NCI-H2196 (cell line): ENCODE measurements around the gene PDXP.
A peak's percentile ranks its signal among the peaks of the same experiment; 100 is the strongest.

Experiments
- DNase-seq: peaks from one replicate; lab custom pipeline; 2025; ENCODE audit not compliant: unreplicated experiment; lab: John Stamatoyannopoulos, UW

Gene PDXP

DNA sequence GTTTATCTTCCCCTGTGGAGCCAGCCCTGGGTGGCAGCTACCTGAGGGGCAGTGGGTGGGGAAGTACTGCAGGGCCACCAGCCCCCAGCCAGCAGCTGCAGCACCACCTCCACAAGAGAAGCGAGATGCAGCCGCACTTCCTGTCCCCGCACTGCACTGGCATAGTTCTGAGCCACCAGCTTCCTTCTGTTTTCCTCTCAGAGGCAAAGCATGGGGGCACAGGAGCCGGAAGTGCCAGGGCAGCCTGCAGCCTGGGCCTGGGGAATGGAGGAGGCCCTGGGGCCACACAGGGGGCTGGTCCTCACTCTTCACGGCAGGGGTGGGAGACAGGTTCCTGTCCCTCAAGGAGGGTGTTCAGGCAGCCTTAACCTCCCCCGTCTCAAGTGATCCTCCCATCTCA lies 31.0 kb upstream of the PDXP start:
- no peak for DNase-seq

DNA sequence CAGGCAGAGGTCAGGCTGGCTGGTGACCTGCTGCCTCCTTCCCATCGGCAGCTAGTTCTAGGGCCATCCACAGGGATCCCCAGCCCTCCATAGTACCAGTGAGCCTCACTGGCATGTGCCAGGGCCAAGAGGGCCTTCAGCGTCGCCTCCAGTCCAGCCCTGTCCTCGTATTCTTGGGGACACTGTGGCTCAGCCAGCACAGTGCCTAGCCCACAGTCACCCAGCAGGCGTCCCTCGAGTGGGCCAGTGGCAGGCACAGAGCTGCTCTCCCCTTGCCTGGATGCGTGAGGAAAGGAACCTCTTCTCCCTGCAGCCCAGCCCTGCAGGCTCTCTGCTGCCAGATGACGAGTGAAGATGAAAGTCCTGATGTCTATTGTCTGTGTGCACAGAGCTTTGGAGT lies 29.7 kb upstream of the PDXP start:
- DNase-seq: no peak

- DNase-seq: no peak
Measured at GRCh38 chr22:37629928-37630327, 28.6 kb upstream of the PDXP start.

GRCh38 chr22:37630839-37631435 lies 27.6 kb upstream of the PDXP start:
- DNase-seq: no peak

DNA sequence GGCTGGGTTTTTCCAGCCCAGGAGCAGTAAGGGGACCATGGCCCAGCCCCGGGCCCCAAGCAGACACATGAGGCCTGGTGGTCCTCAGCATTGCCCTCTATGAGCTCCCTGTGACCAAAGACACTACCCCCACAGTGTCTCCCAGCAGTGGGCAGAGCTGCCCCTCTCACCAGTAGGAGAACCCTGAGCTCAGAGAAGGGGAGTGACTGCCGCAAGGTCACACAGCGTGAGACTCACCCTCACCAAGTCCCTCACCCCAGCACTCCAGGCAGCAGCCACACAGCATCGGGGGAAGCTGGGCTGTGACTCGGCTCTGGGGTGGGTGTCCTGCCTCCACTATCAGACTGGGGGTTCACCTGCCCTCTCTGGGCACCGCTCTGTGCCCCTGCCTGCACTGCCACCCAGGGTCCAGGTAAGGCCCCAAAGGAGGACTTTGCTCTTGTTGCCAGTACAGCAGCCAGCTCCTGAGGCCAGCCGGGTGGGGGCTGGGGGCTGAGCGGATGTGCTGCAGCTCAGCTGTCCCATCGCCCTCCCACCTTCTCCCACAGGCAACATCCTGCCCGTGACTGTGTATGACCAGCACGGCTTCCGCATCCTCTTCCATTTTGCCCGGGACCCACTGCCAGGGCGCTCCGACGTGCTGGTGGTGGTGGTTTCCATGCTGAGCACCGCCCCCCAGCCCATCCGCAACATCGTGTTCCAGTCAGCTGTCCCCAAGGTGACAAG lies 26.9 kb upstream of the PDXP start:
- no peak for DNase-seq

- no peak for DNase-seq
Measured at GRCh38 chr22:37632174-37633088, 26.1 kb upstream of the PDXP start.

DNA sequence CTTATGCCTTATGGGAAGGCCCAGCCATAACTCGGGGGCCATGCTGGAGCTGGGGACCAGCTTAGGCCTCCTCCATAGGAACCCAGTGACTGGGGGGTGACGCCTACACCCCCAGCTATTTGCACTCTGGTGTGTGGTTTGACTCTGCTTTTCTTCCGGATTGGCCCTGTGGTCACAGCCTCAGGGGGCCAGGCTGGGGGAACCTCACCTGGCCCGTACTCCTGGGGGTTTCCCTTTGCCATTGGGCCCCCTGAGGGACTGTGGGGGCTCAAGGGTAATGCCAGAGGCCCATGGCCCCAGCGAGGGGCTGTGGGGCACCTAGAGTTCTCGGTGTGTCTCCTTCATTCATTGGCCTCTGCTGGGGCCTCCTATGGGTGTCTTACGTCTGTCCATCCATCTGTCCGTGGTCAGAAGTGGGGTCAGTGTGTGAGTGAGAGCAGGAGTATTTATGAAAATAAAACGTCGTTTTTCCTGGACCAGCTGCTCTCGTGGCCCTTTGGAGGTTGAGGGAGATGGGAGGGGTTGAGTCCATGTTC lies 25.4 kb upstream of the PDXP start:
- no peak for DNase-seq

- no peak for DNase-seq
Measured at GRCh38 chr22:37633625-37634416, 24.7 kb upstream of the PDXP start.

DNA sequence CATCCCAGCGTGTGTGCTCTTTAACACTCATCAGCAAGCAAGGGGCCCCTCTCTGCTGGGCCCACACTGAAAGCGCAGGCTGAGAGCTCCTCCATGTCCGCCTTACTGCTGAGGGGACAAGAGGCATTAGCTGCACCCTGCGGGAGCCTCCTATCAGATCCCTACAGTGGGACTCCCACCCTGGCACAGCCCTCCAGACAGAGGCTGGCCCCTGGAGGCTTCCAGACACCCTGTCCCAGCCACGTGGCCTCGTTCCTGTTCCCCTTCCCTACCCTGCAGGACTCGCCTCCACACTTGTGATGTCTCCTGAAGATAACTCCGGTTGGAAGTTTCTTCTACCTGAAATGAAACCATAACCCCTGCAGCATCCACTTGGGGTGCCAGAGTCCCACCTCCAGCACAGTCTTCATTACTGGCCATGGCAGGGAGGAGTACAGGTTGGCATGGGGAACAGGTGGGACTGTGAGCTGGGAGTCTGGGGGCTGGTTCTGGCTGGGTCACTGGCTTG lies 24.1 kb upstream of the PDXP start:
- DNase-seq: no peak

DNA sequence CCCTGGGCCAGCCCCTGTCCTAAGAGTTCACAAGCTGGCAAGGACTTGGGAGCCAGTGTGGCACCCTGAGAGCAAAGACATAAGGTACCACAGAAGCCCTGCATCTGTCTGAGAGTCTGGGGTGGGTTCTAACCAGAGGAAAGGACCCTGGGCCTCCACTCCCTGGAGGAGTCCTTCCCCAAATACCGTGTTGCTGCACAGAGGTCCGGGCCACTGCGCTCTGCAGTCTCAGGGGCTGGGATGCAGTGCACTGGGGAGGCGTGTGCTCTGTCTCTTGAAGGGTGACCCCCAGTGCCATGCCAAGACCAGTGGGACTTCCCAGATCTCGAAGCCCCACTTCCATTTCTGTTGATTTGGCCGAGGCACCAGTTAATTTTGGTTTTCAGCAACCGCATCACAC lies 23.4 kb upstream of the PDXP start:
- no peak for DNase-seq

DNA sequence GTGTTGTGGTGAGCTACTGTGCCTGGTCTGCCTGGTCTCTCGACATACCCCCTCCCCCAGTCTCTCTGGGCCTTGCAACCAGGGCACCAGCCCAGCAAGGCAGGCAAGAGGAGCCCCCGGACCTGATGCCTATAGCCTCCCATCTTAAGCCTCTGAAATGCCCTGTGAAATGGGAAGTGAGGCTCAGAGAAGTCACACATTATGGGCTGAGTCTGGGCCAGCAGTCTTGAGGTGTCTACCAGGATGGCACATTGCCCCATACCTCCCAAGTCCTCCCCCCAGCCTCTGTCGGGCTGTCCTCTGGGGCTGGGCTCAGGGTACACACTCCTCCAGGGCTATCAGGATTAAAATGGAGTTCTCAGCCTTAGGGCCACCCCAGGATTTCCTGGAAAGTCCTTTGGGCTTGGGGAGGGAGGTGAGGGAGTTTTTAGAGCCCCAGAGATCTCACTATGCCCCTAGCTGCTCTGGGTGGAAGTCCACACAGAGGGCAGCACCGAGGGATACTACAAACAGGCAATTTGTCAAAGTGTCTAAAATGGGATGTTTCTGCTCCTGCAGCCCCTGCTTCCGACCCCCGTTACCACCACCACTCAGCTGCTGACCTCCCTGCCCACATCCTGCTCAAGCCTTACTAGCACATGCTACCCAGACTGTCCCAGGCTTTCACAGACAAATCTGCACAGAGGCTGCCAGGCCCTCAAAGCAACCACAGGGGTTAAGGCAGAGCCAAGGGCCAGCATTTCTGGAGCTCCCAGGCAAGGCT lies 22.2 kb upstream of the PDXP start:
- DNase-seq: no peak

DNA sequence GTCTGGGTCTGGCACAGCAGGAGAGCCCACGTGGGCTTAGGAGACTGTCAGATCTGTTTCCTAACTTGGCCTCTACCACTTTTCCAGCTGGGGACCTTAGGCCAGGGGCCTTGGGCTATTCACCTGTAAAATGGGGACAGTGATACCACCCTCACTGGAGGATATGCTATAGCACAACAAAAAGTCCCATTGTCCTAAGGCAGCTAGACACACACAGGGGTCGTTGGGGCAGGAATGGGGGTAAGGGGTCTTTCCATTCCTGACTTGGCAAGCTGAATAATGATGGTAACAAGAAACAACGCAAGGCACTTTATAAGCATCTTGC lies 21.6 kb upstream of the PDXP start:
- no peak for DNase-seq

- DNase-seq: no peak
Measured at GRCh38 chr22:37638391-37639069, 20.0 kb upstream of the PDXP start.

- peak; percentile 31 for DNase-seq
Measured at GRCh38 chr22:37639070-37639760, 19.3 kb upstream of the PDXP start, which contains the start of gene SH3BP1. TSS of gene SH3BP1 (plus strand) at chr22:37639669. CDS start at chr22:37639788, 119 bp downstream.

- DNase-seq: no peak
Measured at GRCh38 chr22:37639771-37640590, 18.5 kb upstream of the PDXP start.

DNA sequence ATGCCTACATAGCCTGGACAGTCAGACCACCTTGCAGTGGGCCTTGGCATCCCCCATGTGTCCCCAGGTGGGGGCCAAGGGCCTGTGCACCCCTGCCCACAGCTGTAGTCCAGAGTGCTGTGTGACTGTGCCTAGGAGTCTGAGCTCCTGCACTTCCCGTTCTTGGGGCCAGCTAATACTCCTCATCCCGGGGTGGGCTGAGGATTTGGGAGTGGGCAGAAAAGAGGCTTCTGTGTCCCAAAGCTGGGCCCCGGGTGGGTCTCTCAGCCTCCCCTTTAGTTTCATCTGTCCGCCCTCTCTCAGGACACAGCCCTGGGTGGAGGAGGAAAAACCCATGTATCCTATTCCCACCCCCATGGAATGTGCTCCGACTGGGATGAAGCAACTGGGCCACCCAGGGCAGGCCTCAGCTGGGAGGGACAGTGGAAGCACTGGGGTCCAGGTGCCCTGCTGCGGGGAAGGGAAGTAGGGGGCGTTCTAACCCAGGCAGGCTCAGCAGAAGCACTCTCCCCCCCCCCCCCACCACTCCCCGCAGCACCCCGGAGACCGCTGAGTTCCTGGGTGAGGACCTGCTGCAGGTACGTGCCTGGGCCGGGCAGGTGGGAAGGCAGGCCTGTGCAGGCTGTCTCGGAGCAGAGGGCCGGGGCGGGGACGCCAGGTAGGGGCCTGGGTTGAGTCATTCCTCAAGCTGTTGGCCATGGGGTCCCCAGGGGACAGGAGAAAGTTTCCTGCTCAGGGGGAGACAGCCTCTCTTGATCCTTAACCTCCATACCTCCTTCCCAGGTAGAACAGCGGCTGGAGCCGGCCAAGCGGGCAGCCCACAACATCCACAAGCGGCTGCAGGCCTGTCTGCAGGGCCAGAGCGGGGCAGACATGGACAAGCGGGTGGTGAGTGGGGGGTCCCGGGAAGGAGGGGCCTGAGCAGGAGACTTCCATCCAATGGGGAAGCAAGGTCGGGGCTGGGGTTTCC lies 17.6 kb upstream of the PDXP start:
- DNase-seq: no peak

GRCh38 chr22:37641561-37641949 lies 17.0 kb upstream of the PDXP start:
- DNase-seq: no peak
